Measurements from ENCODE around the gene SEC62. TPM values are rescaled to one million over a fixed set of nuclear protein-coding genes. Genes with fewer than 3 reads are reported as not detected.

The SEC62 gene
- total and polyA plus RNA-seq, 9 of the 15 experiments (the other 6 are each of a cell fraction or from before 2014, with no cell fraction given), result 34.5 to 152 (median 51.8) TPM

DNA sequence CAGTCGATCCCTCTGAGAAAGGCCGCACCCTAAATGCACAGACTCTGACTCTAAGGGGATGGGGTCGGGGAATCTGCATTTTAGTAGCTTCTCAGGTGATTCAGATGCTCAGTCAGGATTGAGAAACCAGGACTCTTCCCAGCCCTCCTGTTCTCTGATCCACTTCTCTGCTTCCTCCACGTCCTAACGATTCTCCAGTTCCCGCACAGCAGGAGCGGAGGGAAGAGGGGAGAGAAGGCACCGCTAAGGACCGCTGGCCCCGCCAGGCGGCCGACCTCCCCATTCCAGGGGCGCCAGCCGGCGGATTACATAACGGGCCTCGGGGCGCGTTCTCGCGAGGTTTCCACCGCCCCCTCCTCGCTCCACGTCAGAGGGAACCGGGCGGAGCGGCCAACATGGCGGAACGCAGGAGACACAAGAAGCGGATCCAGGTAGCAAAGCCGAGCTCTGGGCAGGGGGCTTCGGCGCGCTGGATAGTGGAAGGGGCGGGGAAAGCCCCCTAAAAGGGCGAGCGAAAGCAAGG, at the start of gene SEC62 (continued):
- TF ChIP-seq CSDE1 (IDR thresholded peaks at IDR 0.05), result 0 out of 4 replicates have a peak, but pooled peaks of 1 of the 2 experiments have one; percentile 43
- TF ChIP-seq ZNF197 (CRISPR knock-in tag; IDR thresholded peaks at IDR 0.05; ENCODE audit: low read depth), result no peak
- TF ChIP-seq NFIC (IDR thresholded peaks at IDR 0.05), result peak; percentile 53; the same call in 1 of the 2 replicates
- peak; percentile 9; the same call in 1 of the 2 replicates for TF ChIP-seq ZKSCAN1 (IDR thresholded peaks at IDR 0.05; ENCODE audit: low read depth, low read length)
- peak; percentile 95 for TF ChIP-seq MAZ (CRISPR knock-in tag; conservative IDR thresholded peaks at IDR 0.05 in 1 of 2, IDR thresholded peaks at IDR 0.05 in 1 of 2)
- TF ChIP-seq FOSL1 (tag; conservative IDR thresholded peaks at IDR 0.05), result peak; percentile 57
- TF ChIP-seq ZBTB9 (CRISPR knock-in tag; IDR thresholded peaks at IDR 0.05), result no peak
- TF ChIP-seq SMC3 (conservative IDR thresholded peaks at IDR 0.05; ENCODE audit: insufficient read depth, low read depth, low read length), result 0 out of 2 replicates have a peak, but pooled peaks have one; percentile 41
- TF ChIP-seq PTTG1 (tag; IDR thresholded peaks at IDR 0.05; ENCODE audit: low read depth), result no peak
- peak; percentile 57; the same call in 1 of the 2 replicates for TF ChIP-seq ATF1 (CRISPR knock-in tag; IDR thresholded peaks at IDR 0.05)
- peak; percentile 95 for TF ChIP-seq ATF1 (tag; IDR thresholded peaks at IDR 0.05)
- TF ChIP-seq L3MBTL2 (IDR thresholded peaks at IDR 0.05), result peak; percentile 42; the same call in 1 of the 2 replicates
- peak; percentile 90 to 97 (median 94) for TF ChIP-seq YY1 (IDR thresholded peaks at IDR 0.05; ENCODE audit: borderline replicate concordance in 1 of 3, control insufficient read depth in 1 of 3, extremely low read depth in 1 of 3, insufficient read depth in 3 of 3, insufficient read length in 1 of 3, insufficient replicate concordance in 2 of 3, low read depth in 1 of 3, low read length in 2 of 3)
- TF ChIP-seq MAFF (IDR thresholded peaks at IDR 0.05; ENCODE audit: low read length), result peak; percentile 27; the same call in 1 of the 2 replicates
- peak; percentile 78 for TF ChIP-seq RBM25 (IDR thresholded peaks at IDR 0.05; ENCODE audit: low read depth, low read length, severe bottlenecking)
- TF ChIP-seq CEBPB (tag; IDR thresholded peaks at IDR 0.05), result peak; percentile 94
- 0 out of 2 replicates have a peak, but pooled peaks have one; percentile 28 for TF ChIP-seq NR1H2 (CRISPR knock-in tag; IDR thresholded peaks at IDR 0.05)
- peak; percentile 13; the same call in 1 of the 2 replicates for TF ChIP-seq KLF6 (CRISPR knock-in tag; IDR thresholded peaks at IDR 0.05; ENCODE audit: borderline replicate concordance)
- peak; percentile 71 for TF ChIP-seq GTF2E2 (tag; IDR thresholded peaks at IDR 0.05)
- peak; percentile 40 for TF ChIP-seq HNRNPLL (IDR thresholded peaks at IDR 0.05; ENCODE audit: low read depth, low read length, poor library complexity, severe bottlenecking)
- TF ChIP-seq FIP1L1 (IDR thresholded peaks at IDR 0.05; ENCODE audit: low read depth, low read length, poor library complexity, severe bottlenecking), result no peak
- peak; percentile 77 for TF ChIP-seq CXXC5 (CRISPR knock-in tag; IDR thresholded peaks at IDR 0.05)
- TF ChIP-seq SIN3B (IDR thresholded peaks at IDR 0.05; ENCODE audit: low read depth), result peak; percentile 65
- TF ChIP-seq, protein P1, sequence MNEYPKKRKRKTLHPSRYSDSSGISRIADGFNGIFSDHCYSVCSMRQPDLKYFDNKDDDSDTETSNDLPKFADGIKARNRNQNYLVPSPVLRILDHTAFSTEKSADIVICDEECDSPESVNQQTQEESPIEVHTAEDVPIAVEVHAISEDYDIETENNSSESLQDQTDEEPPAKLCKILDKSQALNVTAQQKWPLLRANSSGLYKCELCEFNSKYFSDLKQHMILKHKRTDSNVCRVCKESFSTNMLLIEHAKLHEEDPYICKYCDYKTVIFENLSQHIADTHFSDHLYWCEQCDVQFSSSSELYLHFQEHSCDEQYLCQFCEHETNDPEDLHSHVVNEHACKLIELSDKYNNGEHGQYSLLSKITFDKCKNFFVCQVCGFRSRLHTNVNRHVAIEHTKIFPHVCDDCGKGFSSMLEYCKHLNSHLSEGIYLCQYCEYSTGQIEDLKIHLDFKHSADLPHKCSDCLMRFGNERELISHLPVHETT (CRISPR knock-in tag; conservative IDR thresholded peaks at IDR 0.05 in 1 of 2, IDR thresholded peaks at IDR 0.05 in 1 of 2), result 0 out of 4 replicates have a peak, but pooled peaks of 1 of the 2 experiments have one; percentile 29
- peak; percentile 66 for TF ChIP-seq SP1 (CRISPR knock-in tag; IDR thresholded peaks at IDR 0.05)
